Measurements from ENCODE around the gene LRBA.
A peak's percentile ranks its signal among the peaks of the same experiment; 100 is the strongest.
"Not testable (repeated sequence)": the region's sequence is repeated elsewhere in the genome, so short reads cannot be mapped to it uniquely, and the experiment has no call there.

The LRBA gene

GRCh38 chr4:150572704-150573504, 442.2 kb downstream of the LRBA start:
- H3K4me3 ChIP-seq (ENCODE audit: low read length), result no peak overlapping the region
- no peak for DNase-seq (ENCODE audit: low read depth)
- TF ChIP-seq CTCF (IDR thresholded peaks at IDR 0.05; ENCODE audit: insufficient read depth, low read depth, low read length, missing control alignments), result no peak

- no peak overlapping the region for H3K4me3 ChIP-seq (ENCODE audit: low read length)
- TF ChIP-seq CTCF (IDR thresholded peaks at IDR 0.05; ENCODE audit: insufficient read depth, low read depth, low read length, missing control alignments), result no peak
- peak; percentile 24 for DNase-seq (ENCODE audit: low read depth)
These were observed 444.2 kb downstream of the LRBA start for GRCh38 chr4:150570862-150571261.

- H3K4me3 ChIP-seq (ENCODE audit: low read length), result no peak overlapping the region
- TF ChIP-seq CTCF (IDR thresholded peaks at IDR 0.05; ENCODE audit: insufficient read depth, low read depth, low read length, missing control alignments), result no peak
- no peak for DNase-seq (ENCODE audit: low read depth)
These were observed 445.0 kb downstream of the LRBA start for GRCh38 chr4:150569998-150570535.

- H3K4me3 ChIP-seq (ENCODE audit: low read length), result no peak overlapping the region
- TF ChIP-seq CTCF (IDR thresholded peaks at IDR 0.05; ENCODE audit: insufficient read depth, low read depth, low read length, missing control alignments), result no peak
- no peak for DNase-seq (ENCODE audit: low read depth)
These were observed 445.6 kb downstream of the LRBA start for GRCh38 chr4:150569384-150569987.

GRCh38 chr4:150567070-150567469, 448.0 kb downstream of the LRBA start:
- no peak for TF ChIP-seq CTCF (IDR thresholded peaks at IDR 0.05; ENCODE audit: insufficient read depth, low read depth, low read length, missing control alignments)
- H3K4me3 ChIP-seq (ENCODE audit: low read length), result no peak overlapping the region
- DNase-seq (ENCODE audit: low read depth), result no peak

- not testable (repeated sequence) for DNase-seq (ENCODE audit: low read depth)
These were observed 450.1 kb downstream of the LRBA start for GRCh38 chr4:150564967-150565366.

GRCh38 chr4:150562751-150563150, 452.3 kb downstream of the LRBA start:
- H3K4me3 ChIP-seq (ENCODE audit: low read length), result no peak overlapping the region
- no peak for TF ChIP-seq CTCF (IDR thresholded peaks at IDR 0.05; ENCODE audit: insufficient read depth, low read depth, low read length, missing control alignments)
- DNase-seq (ENCODE audit: low read depth), result no peak

More at GRCh38 chr4:150564967-150565366, 450.1 kb downstream of the LRBA start:
- H3K4me3 ChIP-seq (ENCODE audit: low read length), result not testable (repeated sequence)
